Measurements from ENCODE around the gene DDI1. TPM values are rescaled to one million over a fixed set of nuclear protein-coding genes. Genes with fewer than 3 reads are reported as not detected.

The DDI1 gene
- total and polyA plus RNA-seq, 2 of the 4 experiments (the other 2 are of a cell fraction) = not detected

DNA sequence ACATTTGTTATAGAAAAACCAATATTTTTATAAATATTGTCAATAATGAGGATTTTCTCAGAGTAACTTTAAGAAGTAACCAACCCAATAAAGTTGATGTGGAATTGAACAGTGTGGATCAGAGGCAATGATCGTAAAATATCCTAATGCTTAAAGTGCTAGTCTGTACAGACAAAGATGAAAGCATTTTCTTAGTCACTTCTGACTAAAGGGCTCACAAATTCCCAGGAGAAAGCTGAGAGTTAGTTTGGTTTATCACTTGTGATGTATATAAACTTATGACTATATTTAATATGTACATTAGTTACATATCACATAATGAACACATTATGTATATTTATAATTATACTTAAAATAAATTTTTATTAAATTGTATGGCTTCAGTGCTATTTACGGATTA is 25.4 kb upstream of the DDI1 start:
- peak; percentile 73 for ATAC-seq (ENCODE audit: low read depth)
- Histone ChIP-seq H3K18ac (ENCODE audit: low read depth, low read length) (no peak overlapping the region; the same call in 1 of the 2 replicates), H4K8ac (ENCODE audit: low read depth in 2 of 2, low read length in 2 of 2) (no peak overlapping the region), H2AK9ac (replicated peaks; ENCODE audit: low read depth, low read length, poor library complexity) (no peak overlapping the region), H3K4ac (ENCODE audit: low read depth, low read length) (no peak overlapping the region), H3K9ac (ENCODE audit: low read depth, low read length) (no peak overlapping the region), H3K79me1 (ENCODE audit: low read depth in 1 of 2, low read length in 2 of 2) (no peaks in the 10 kb centered on the region), H3K56ac (ENCODE audit: extremely low read depth, insufficient read depth, low read length) (no peak overlapping the region), H3K27me3 (ENCODE audit: control insufficient read depth, insufficient read depth, low read length) (no peaks in the 10 kb centered on the region), H2BK120ac (ENCODE audit: low read depth, low read length) (no peak overlapping the region), H2AFZ (replicated peaks; ENCODE audit: low read length, poor library complexity) (no peak overlapping the region), H3K14ac (replicated peaks; ENCODE audit: low read depth, low read length) (no peak overlapping the region), H3K36me3 (ENCODE audit: control insufficient read depth, insufficient read depth, low read length) (no peaks in the 10 kb centered on the region), H3K4me2 (ENCODE audit: low read depth, low read length) (no peak overlapping the region), H2BK20ac (ENCODE audit: low read depth, low read length) (no peak overlapping the region), H3K4me3 (ENCODE audit: insufficient read depth, low read depth, low read length) (no peak overlapping the region), H2BK5ac (ENCODE audit: low read depth, low read length, poor library complexity, severe bottlenecking) (no peak overlapping the region), H4K5ac (ENCODE audit: low read depth, low read length) (no peak overlapping the region), H4K20me1 (ENCODE audit: insufficient read depth, low read length) (no peaks in the 10 kb centered on the region), H2AK5ac (ENCODE audit: low read depth, low read length) (no peak overlapping the region), H3K23ac (ENCODE audit: low read depth, low read length) (no peak overlapping the region), H4K91ac (ENCODE audit: insufficient read depth, low read depth, low read length) (no peak overlapping the region), H2BK15ac (ENCODE audit: low read depth, low read length) (no peak overlapping the region), H3K27ac (ENCODE audit: insufficient read depth, low read length) (no peak overlapping the region), H3K4me1 (ENCODE audit: control insufficient read depth, insufficient read depth, low read length) (no peaks in the 10 kb centered on the region), H3K9me3 (ENCODE audit: control insufficient read depth, insufficient read depth, low read length) (no peaks in the 10 kb centered on the region), H3K9me1 (ENCODE audit: insufficient read depth, low read length) (no peaks in the 10 kb centered on the region)
- dilution Hi-C loops (cut with HindIII; ENCODE audit: low sequenced_read_pairs, unreplicated experiment) = no loop called here
- intact Hi-C loops (cut with micrococcal nuclease) = no loop called here
- no TSS peak for BruUV-seq (replicated peaks)
- TF ChIP-seq NFE2L2 (IDR thresholded peaks at IDR 0.05; ENCODE audit: low read depth, low read length) (no peak), FOS (IDR thresholded peaks at IDR 0.05; ENCODE audit: low read depth, low read length) (no peak), MXI1 (IDR thresholded peaks at IDR 0.05; ENCODE audit: borderline replicate concordance, low read depth, low read length) (no peak), CEBPB (IDR thresholded peaks at IDR 0.05; ENCODE audit: low read depth, low read length) (no peak), RFX5 (IDR thresholded peaks at IDR 0.05; ENCODE audit: low read depth, low read length) (no peak), RCOR1 (IDR thresholded peaks at IDR 0.05; ENCODE audit: insufficient replicate concordance, low read length) (no peak), MAFK (IDR thresholded peaks at IDR 0.05; ENCODE audit: low read depth, low read length) (no peak), MAZ (IDR thresholded peaks at IDR 0.05; ENCODE audit: borderline replicate concordance, low read depth, low read length) (no peak), BHLHE40 (IDR thresholded peaks at IDR 0.05; ENCODE audit: low read depth, low read length) (no peak), CHD1 (IDR thresholded peaks at IDR 0.05; ENCODE audit: low read depth, low read length) (no peak), SMC3 (IDR thresholded peaks at IDR 0.05; ENCODE audit: low read depth, low read length) (no peak), RAD21 (IDR thresholded peaks at IDR 0.05; ENCODE audit: low read length) (no peak), POLR2A (IDR thresholded peaks at IDR 0.05; ENCODE audit: low read depth, low read length) (no peak)
- TF ChIP-seq, protein P1, sequence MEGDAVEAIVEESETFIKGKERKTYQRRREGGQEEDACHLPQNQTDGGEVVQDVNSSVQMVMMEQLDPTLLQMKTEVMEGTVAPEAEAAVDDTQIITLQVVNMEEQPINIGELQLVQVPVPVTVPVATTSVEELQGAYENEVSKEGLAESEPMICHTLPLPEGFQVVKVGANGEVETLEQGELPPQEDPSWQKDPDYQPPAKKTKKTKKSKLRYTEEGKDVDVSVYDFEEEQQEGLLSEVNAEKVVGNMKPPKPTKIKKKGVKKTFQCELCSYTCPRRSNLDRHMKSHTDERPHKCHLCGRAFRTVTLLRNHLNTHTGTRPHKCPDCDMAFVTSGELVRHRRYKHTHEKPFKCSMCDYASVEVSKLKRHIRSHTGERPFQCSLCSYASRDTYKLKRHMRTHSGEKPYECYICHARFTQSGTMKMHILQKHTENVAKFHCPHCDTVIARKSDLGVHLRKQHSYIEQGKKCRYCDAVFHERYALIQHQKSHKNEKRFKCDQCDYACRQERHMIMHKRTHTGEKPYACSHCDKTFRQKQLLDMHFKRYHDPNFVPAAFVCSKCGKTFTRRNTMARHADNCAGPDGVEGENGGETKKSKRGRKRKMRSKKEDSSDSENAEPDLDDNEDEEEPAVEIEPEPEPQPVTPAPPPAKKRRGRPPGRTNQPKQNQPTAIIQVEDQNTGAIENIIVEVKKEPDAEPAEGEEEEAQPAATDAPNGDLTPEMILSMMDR (conservative IDR thresholded peaks at IDR 0.05; ENCODE audit: low read depth, low read length) = no peak
- TF ChIP-seq, protein P2, sequence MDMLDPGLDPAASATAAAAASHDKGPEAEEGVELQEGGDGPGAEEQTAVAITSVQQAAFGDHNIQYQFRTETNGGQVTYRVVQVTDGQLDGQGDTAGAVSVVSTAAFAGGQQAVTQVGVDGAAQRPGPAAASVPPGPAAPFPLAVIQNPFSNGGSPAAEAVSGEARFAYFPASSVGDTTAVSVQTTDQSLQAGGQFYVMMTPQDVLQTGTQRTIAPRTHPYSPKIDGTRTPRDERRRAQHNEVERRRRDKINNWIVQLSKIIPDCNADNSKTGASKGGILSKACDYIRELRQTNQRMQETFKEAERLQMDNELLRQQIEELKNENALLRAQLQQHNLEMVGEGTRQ (IDR thresholded peaks at IDR 0.05; ENCODE audit: low read depth, low read length) = no peak
- TF ChIP-seq, protein P3, sequence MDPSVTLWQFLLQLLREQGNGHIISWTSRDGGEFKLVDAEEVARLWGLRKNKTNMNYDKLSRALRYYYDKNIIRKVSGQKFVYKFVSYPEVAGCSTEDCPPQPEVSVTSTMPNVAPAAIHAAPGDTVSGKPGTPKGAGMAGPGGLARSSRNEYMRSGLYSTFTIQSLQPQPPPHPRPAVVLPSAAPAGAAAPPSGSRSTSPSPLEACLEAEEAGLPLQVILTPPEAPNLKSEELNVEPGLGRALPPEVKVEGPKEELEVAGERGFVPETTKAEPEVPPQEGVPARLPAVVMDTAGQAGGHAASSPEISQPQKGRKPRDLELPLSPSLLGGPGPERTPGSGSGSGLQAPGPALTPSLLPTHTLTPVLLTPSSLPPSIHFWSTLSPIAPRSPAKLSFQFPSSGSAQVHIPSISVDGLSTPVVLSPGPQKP (IDR thresholded peaks at IDR 0.05; ENCODE audit: borderline replicate concordance, low read depth, low read length) = no peak
- no CpG with 5 or more reads among the region's 2 CpGs for WGBS, 2 experiments (ENCODE audit: extremely low coverage in 2 of 2, insufficient read length in 1 of 2)
- in situ Hi-C loops (cut with MboI; ENCODE audit: low sequenced_read_pairs) = no loop called here
- ChIA-PET CTCF (no interaction called here), POLR2A (ENCODE audit: unreplicated experiment) (no interaction called here)
- peak; percentile 31 for DNase-seq

Data from IMR-90 (cell line).